Calu3 (cell line): ENCODE data around the gene ANKS1A. TPM values are rescaled to one million over a fixed set of nuclear protein-coding genes. Genes with fewer than 3 reads are reported as not detected.

Experiments
- BruUV-seq: library from RNA; stranded (reverse); fragments of 400-500 nt; replicated peaks from 2 replicates; lab custom pipeline; 2021; lab: Mats Ljungman, UMichigan
- CTCF ChIA-PET: fragments of 300-600 bp; sonication (Branson Sonifier 250); formaldehyde crosslinking; loops from one replicate; lab custom pipeline; 2022; ENCODE audit warnings: antibody characterized with exemption; lab: Charles Lee
- DNase-seq: peaks from one replicate; pipeline ENCODE4 v3.0.0; 2022
- H3K27ac Mint-ChIP-seq: one replicate; pipeline ENCODE4 v1.8.0; 2022; ENCODE audit warnings: mixed read lengths; ENCODE audit not compliant: unreplicated experiment
- H3K27me3 Mint-ChIP-seq: one replicate; pipeline ENCODE4 v1.8.0; 2022; ENCODE audit warnings: mixed read lengths; ENCODE audit not compliant: unreplicated experiment
- H3K36me3 Mint-ChIP-seq: one replicate; pipeline ENCODE4 v1.8.0; 2022; ENCODE audit warnings: mild to moderate bottlenecking, moderate library complexity, mixed read lengths; ENCODE audit not compliant: insufficient read depth, unreplicated experiment
- H3K4me1 Mint-ChIP-seq: one replicate; pipeline ENCODE4 v1.8.0; 2022; ENCODE audit warnings: mild to moderate bottlenecking, low read depth, mixed read lengths; ENCODE audit not compliant: unreplicated experiment
- H3K4me3 Mint-ChIP-seq: one replicate; pipeline ENCODE4 v1.8.0; 2022; ENCODE audit warnings: mild to moderate bottlenecking, low read depth, moderate library complexity, mixed read lengths; ENCODE audit not compliant: unreplicated experiment
- H3K9me3 Mint-ChIP-seq: one replicate; pipeline ENCODE4 v1.8.0; 2022; ENCODE audit warnings: low read depth, mixed read lengths; ENCODE audit not compliant: unreplicated experiment
- CTCF ChIP-seq: fragments of 200-600 bp; IDR thresholded peaks from one replicate; pipeline ENCODE4 v1.8.0; 2022; ENCODE audit warnings: antibody characterized with exemption; ENCODE audit not compliant: unreplicated experiment
- intact Hi-C: fragments of 100-400 bp; cut with micrococcal nuclease; formaldehyde crosslinking; loops from one replicate; pipeline ENCODE4 v1.10.0; 2022; ENCODE audit not compliant: unreplicated experiment
- total RNA-seq: library from RNA; stranded (reverse); gene quantifications from 2 replicates; pipeline ENCODE4 v1.2.3, GENCODE V29; 2022

The ANKS1A gene
- total RNA-seq, 1 experiment from 2014 or later, result 60.3 TPM

- peak within 1 kb of the TSS; percentile 96 for H3K27ac Mint-ChIP-seq
- H3K27me3 Mint-ChIP-seq, result no peaks in the 10 kb centered on the region
- BruUV-seq, result TSS peak; percentile 60
- no peak for TF ChIP-seq CTCF
- peak; percentile 97 for DNase-seq
- CTCF ChIA-PET, result interaction anchor here (0.6 to 2.9 kb wide), 15 partner anchors 8 to 473 kb away, joined by 3 to 9 read pairs (median 4); partner anchors contain the start of gene ZNF76
- H3K4me3 Mint-ChIP-seq, result peak within 1 kb of the TSS; percentile 99
- peaks cover 51% of the 10 kb centered on the region for H3K36me3 Mint-ChIP-seq
- intact Hi-C loops, result loop anchor here (5.0 to 10.0 kb wide), 3 partner anchors 64 to 257 kb away; partner anchors contain the start of genes SNRPC and TCP11
- H3K9me3 Mint-ChIP-seq, result peaks cover 2% of the 10 kb centered on the region
- peaks cover 35% of the 10 kb centered on the region for H3K4me1 Mint-ChIP-seq
These were observed 1.1 kb upstream of the ANKS1A start, which contains the start of gene TAF11 for GRCh38 chr6:34887753-34888513. TAF11 (minus strand) TSS chr6:34888042; CDS start chr6:34887957, 85 bp downstream.

GRCh38 chr6:34888514-34888856 lies 570 bp upstream of the ANKS1A start:
- H3K27ac Mint-ChIP-seq, result peak overlapping the region; percentile 96
- intact Hi-C loops, result loop anchor here (5.0 to 10.0 kb wide), 3 partner anchors 64 to 256 kb away; partner anchors contain the start of genes SNRPC and TCP11
- H3K9me3 Mint-ChIP-seq, result peaks cover 2% of the 10 kb centered on the region
- no peaks in the 10 kb centered on the region for H3K27me3 Mint-ChIP-seq
- no TSS peak for BruUV-seq
- peak overlapping the region; percentile 99 for H3K4me3 Mint-ChIP-seq
- no peak for DNase-seq
- peaks cover 51% of the 10 kb centered on the region for H3K36me3 Mint-ChIP-seq
- no peak for TF ChIP-seq CTCF
- CTCF ChIA-PET, result interaction anchor here (0.7 to 2.9 kb wide), 17 partner anchors 9 to 888 kb away, joined by 3 to 9 read pairs (median 4); partner anchors contain the start of gene ZNF76
- peaks cover 40% of the 10 kb centered on the region for H3K4me1 Mint-ChIP-seq

GRCh38 chr6:34890533-34890925 lies 1.5 kb downstream of the ANKS1A start:
- Mint-ChIP-seq H3K4me3 (peak overlapping the region; percentile 99), H3K4me1 (peaks cover 42% of the 10 kb centered on the region), H3K9me3 (no peaks in the 10 kb centered on the region), H3K27ac (peak overlapping the region; percentile 96), H3K27me3 (no peaks in the 10 kb centered on the region), H3K36me3 (peaks cover 51% of the 10 kb centered on the region)
- no peak for TF ChIP-seq CTCF
- BruUV-seq, result TSS peak; percentile 21
- DNase-seq, result no peak
- CTCF ChIA-PET, result interaction anchor here (1.3 kb wide), 1 partner anchor 79 kb away, joined by 3 read pairs; no protein-coding TSS in a partner anchor
- intact Hi-C loops, result no loop called here

GRCh38 chr6:34891296-34891695 lies 2.2 kb downstream of the ANKS1A start:
- Mint-ChIP-seq H3K27me3 (no peaks in the 10 kb centered on the region), H3K36me3 (peaks cover 51% of the 10 kb centered on the region), H3K4me3 (peak overlapping the region; percentile 99), H3K4me1 (peaks cover 42% of the 10 kb centered on the region), H3K9me3 (no peaks in the 10 kb centered on the region), H3K27ac (peak overlapping the region; percentile 96)
- no peak for TF ChIP-seq CTCF
- no TSS peak for BruUV-seq
- no peak for DNase-seq
- intact Hi-C loops, result no loop called here
- CTCF ChIA-PET, result interaction anchor here (1.3 kb wide), 1 partner anchor 78 kb away, joined by 3 read pairs; no protein-coding TSS in a partner anchor
